Epithelial cell of proximal tubule (primary cell): ENCODE data around the gene NTHL1. TPM values are rescaled to one million over a fixed set of nuclear protein-coding genes. Genes with fewer than 3 reads are reported as not detected.

Experiments used
- DNase-seq: peaks from one replicate; pipeline ENCODE4 v3.0.0-alpha.2; 2011; ENCODE audit warnings: low read depth
- H3K4me3 ChIP-seq: 2 replicates; pipeline ENCODE4 v1.5.1; 2011; ENCODE audit warnings: low read depth, mild to moderate bottlenecking, low read length
- total RNA-seq: library from RNA; depleted of rRNA; stranded (reverse); fragments of >200 nt; gene quantifications from 2 replicates; pipeline ENCODE4 v1.2.3, GENCODE V29; 2015
- TF ChIP-seq, protein P1 (sequence below): conservative IDR thresholded peaks from 2 replicates; pipeline ENCODE4 v1.5.1; 2012; ENCODE audit warnings: low read depth, mild to moderate bottlenecking, low read length

NTHL1 gene
- total RNA-seq, 1 donor from 2014 or later: 61.2 TPM

DNA sequence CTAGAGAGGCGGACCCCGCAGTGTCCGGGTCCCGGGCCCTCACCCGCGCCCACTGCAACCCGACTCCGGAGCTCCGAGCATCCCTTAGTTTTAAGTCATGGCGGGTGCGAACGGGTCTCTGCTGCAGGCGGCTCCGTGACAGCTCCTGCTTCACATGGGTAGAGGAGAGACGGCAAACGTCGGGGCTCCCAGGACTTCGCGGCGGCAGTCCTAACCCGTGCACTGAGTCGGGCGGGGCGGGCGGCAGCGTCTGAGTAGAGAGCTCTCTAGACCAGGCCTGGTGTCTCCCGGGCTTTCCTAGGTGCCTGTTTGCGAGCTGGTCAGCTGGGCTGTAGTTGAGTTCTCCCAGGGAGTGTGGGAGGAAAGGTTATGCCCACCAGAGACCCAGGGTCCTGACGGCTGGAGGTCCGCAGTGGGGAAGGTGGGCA is 496 bp upstream of the NTHL1 start:
- TF ChIP-seq, protein P1, sequence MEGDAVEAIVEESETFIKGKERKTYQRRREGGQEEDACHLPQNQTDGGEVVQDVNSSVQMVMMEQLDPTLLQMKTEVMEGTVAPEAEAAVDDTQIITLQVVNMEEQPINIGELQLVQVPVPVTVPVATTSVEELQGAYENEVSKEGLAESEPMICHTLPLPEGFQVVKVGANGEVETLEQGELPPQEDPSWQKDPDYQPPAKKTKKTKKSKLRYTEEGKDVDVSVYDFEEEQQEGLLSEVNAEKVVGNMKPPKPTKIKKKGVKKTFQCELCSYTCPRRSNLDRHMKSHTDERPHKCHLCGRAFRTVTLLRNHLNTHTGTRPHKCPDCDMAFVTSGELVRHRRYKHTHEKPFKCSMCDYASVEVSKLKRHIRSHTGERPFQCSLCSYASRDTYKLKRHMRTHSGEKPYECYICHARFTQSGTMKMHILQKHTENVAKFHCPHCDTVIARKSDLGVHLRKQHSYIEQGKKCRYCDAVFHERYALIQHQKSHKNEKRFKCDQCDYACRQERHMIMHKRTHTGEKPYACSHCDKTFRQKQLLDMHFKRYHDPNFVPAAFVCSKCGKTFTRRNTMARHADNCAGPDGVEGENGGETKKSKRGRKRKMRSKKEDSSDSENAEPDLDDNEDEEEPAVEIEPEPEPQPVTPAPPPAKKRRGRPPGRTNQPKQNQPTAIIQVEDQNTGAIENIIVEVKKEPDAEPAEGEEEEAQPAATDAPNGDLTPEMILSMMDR: no peak
- no peak for DNase-seq
- H3K4me3 ChIP-seq: peak overlapping the region; percentile 75

DNA sequence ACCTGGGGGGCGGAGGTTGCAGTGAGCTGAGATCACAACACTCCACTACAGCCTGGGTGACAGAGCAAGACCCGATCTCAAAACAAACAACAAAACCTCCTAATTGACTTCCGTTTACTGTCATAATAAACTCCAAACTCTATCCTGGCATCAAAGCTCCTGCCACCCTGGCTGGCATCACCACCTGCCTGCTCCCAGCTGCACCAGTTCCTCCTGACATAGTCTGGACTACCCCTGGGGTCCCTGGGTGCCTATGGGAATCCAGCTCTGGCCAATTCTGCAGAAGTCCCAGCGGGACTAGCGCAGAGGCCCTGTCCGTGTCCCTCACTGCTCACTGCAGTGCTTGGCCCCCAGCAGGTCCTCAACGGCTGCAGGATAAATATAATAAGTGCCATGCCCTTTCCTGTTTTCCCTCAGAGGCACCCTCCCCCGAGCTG is 723 bp downstream of the NTHL1 start:
- peak overlapping the region; percentile 75 for H3K4me3 ChIP-seq
- DNase-seq: no peak
- TF ChIP-seq, protein P1: no peak

- no peak overlapping the region for H3K4me3 ChIP-seq
Observed at GRCh38 chr16:2045965-2046892, 1.4 kb downstream of the NTHL1 start.

DNA sequence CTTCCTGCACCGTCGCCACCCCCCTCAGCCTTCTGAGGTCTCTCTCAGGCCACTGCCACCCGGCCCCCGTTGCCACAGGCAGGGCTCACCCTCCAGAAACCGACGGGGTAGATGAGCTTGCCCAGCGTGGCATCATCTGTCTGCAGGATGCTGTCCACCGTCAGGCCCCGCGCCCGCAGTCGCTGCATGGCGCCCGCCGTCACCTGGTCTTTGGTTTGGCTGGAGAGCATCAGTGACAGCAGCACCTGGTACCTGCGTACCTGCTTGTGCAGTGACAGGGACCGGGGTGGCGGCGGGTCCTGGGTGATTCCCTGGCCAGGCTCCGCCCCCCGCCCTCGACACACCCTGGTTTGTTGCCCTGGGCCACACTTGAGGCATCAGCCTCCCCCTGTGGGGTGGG is 3.1 kb downstream of the NTHL1 start:
- no peak overlapping the region for H3K4me3 ChIP-seq
- no peak for DNase-seq
- TF ChIP-seq, protein P1: no peak

More at GRCh38 chr16:2045965-2046892, 1.4 kb downstream of the NTHL1 start:
- no peak for DNase-seq
- TF ChIP-seq, protein P1: no peak

DNA sequence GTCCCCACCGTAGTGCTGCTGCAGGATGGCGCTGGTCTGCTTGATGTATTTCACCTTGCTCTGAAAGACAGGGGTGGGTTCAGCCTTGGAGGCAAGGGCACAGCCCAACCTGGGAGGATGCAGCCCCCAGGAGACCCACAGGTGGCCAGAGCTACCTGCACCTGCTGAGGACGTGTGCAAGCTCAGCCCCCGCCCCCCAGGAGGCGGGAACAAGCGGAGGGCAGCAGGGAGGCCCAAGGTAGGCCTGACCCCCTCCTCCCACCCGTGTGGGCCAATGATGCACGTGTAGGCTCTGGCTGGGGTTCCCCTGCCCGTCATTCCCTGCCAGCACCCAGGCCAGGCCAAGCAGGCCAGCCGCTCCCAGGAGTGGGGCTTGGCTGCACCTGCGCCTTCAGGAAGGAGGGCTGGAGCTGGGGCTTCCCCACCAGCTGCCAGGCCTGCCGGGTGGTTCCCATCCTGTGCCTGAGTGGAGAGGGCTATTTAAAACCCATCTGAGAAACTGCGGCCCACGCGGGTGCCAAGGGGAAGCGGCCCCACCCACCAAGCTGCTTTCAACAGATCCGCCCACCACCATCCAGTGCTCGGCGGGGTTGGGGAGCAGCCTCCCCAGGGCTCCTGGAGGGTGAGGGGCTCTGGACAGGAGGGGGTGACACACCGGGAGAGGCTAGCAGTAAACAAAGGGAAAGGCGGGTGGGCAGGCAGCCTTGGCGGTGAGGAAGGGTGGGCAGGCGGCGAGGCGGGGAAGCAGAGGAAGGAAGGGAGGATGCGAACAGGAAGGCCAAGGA is 3.8 kb downstream of the NTHL1 start:
- no peak for DNase-seq
- TF ChIP-seq, protein P1: no peak
- H3K4me3 ChIP-seq: no peak overlapping the region

DNA sequence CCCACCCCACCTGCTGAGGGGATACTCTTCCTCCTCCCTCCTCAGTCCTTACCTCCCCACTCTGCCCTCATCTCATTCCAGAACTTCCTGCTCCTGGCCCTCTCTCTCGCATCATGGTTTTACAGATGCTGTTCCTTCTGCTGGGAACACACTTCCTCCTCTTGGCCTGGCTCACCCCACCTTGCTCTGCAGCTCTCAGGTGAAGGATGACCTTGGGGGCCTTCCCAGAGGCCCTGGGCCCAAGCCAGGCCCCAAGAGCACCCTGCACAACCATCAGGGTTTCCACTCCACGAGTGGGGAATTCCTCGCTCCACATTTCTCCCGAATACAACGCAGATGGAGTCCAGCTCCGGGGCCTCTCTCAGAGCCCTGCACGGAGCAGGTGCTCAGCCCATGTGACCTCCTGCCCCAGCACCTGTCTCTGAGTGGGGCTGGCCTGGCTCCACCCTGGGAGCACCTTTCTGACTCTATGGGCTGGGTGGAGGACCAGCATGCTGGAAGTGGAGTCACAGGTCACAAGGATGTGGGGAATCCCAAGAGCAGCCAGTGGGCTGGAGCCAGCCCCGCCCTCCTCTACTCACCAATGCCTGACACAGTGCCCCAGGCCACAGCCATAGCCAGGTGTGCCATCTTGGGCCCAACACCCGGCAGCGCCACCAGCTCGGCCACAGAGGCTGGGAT is 4.5 kb downstream of the NTHL1 start:
- no peak for DNase-seq
- H3K4me3 ChIP-seq: no peak overlapping the region
- TF ChIP-seq, protein P1: no peak
